OCI-LY7 (cell line): ENCODE results near the gene RFX2. TPM values are rescaled to one million over a fixed set of nuclear protein-coding genes. Genes with fewer than 3 reads are reported as not detected.

Experiments used
- BruUV-seq: library from RNA; stranded (reverse); fragments of 400-500 nt; replicated peaks from 2 replicates; lab custom pipeline; 2021; lab: Mats Ljungman, UMichigan
- CTCF ChIA-PET: fragments of 300-600 bp; sonication (Branson Sonifier 250); formaldehyde crosslinking; loops from one replicate; lab custom pipeline; 2022; ENCODE audit warnings: antibody characterized with exemption; ENCODE audit not compliant: unreplicated experiment; lab: Charles Lee
- POLR2A ChIA-PET: fragments of 300-600 bp; sonication (Branson Sonifier 250); formaldehyde crosslinking; loops from one replicate; lab custom pipeline; 2022; ENCODE audit warnings: antibody characterized with exemption; lab: Charles Lee
- DNase-seq: peaks from one replicate; pipeline ENCODE4 v3.0.0-alpha.2; 2015; ENCODE audit warnings: low spot score
- H2AFZ ChIP-seq: fragments of 200-600 bp; sonication (generic), shearing (Covaris generic); 2 replicates; pipeline ENCODE4 v1.6.1; 2014; ENCODE audit warnings: mild to moderate bottlenecking, antibody characterized with exemption, low read length, moderate library complexity
- H3K27ac ChIP-seq: fragments of 200-600 bp; sonication (generic); 2 replicates; pipeline ENCODE4 v1.5.1; 2014; ENCODE audit warnings: mixed run types, low read depth, mild to moderate bottlenecking, moderate library complexity, low read length, inconsistent platforms; ENCODE audit not compliant: poor library complexity, severe bottlenecking
- H3K36me3 ChIP-seq: fragments of 200-600 bp; sonication (generic); 2 replicates; pipeline ENCODE4 v1.6.1; 2014; ENCODE audit warnings: mild to moderate bottlenecking, antibody characterized with exemption, low read length, moderate library complexity, mixed read lengths; ENCODE audit not compliant: insufficient read depth
- H3K4me1 ChIP-seq: fragments of 200-600 bp; sonication (generic); 2 replicates; pipeline ENCODE4 v1.5.1; 2014; ENCODE audit warnings: mild to moderate bottlenecking, low read length; ENCODE audit not compliant: insufficient read depth, poor library complexity, severe bottlenecking
- H3K4me2 ChIP-seq: fragments of 200-600 bp; sonication (generic); 2 replicates; pipeline ENCODE4 v1.6.1; 2014; ENCODE audit warnings: mild to moderate bottlenecking, low read length
- H3K4me3 ChIP-seq: fragments of 200-600 bp; sonication (generic); 2 replicates; pipeline ENCODE4 v1.5.1; 2014; ENCODE audit warnings: mild to moderate bottlenecking, low read depth, low read length; ENCODE audit not compliant: poor library complexity, severe bottlenecking
- H3K79me2 ChIP-seq: fragments of 200-600 bp; sonication (generic); 2 replicates; pipeline ENCODE4 v1.6.1; 2016; ENCODE audit warnings: low read depth, mild to moderate bottlenecking, low read length, moderate library complexity, mixed read lengths; ENCODE audit not compliant: insufficient read depth
- H3K9me2 ChIP-seq: fragments of 200-600 bp; sonication (generic); 2 replicates; pipeline ENCODE4 v1.6.1; 2016; ENCODE audit warnings: mild to moderate bottlenecking, low read length, mixed read lengths; ENCODE audit not compliant: insufficient read depth
- H3K9me3 ChIP-seq: fragments of 200-600 bp; sonication (generic); 2 replicates; pipeline ENCODE4 v1.6.1; 2014; ENCODE audit warnings: mild to moderate bottlenecking, mixed run types, low read length, mixed read lengths
- H4K20me1 ChIP-seq: fragments of 200-600 bp; sonication (generic); 2 replicates; pipeline ENCODE4 v1.6.1; 2014; ENCODE audit warnings: mild to moderate bottlenecking, antibody characterized with exemption, low read length, moderate library complexity, mixed read lengths; ENCODE audit not compliant: insufficient read depth
- CTCF ChIP-seq: fragments of 200-600 bp; sonication (generic); conservative IDR thresholded peaks from 2 replicates; pipeline ENCODE4 v1.5.1; 2014; ENCODE audit warnings: mild to moderate bottlenecking, antibody characterized with exemption, low read length, moderate library complexity, mixed read lengths
- EZH2phosphoT487 ChIP-seq: fragments of 200-600 bp; sonication (generic); IDR thresholded peaks from 2 replicates; pipeline ENCODE4 v1.6.1; 2018; ENCODE audit warnings: low read depth, borderline replicate concordance, mild to moderate bottlenecking, mixed run types, antibody characterized with exemption, low read length, moderate library complexity, mixed read lengths
- intact Hi-C: fragments of 100-400 bp; cut with micrococcal nuclease; formaldehyde crosslinking; loops from one replicate; pipeline ENCODE4 v1.10.0; 2022; ENCODE audit not compliant: unreplicated experiment
- total RNA-seq, 2 experiments: library from RNA; depleted of rRNA in 1 of 2; stranded (reverse); fragments of >200 nt in 1 of 2; shearing (Covaris generic) in 1 of 2; gene quantifications; 2 replicates each; pipeline ENCODE4 v1.2.3, GENCODE V29; 2014 to 2022

Gene RFX2
- total RNA-seq, 2 experiments from 2014 or later = 11.0 to 11.8 TPM

GRCh38 chr19:6060600-6061375, 49.5 kb downstream of the RFX2 start:
- H3K36me3 ChIP-seq = no peaks in the 10 kb centered on the region
- BruUV-seq = no TSS peak
- no peak overlapping the region for H3K4me2 ChIP-seq
- no peaks in the 10 kb centered on the region for H3K9me3 ChIP-seq
- no peaks in the 10 kb centered on the region for H3K9me2 ChIP-seq
- no peaks in the 10 kb centered on the region for H4K20me1 ChIP-seq
- no peaks in the 10 kb centered on the region for H3K4me1 ChIP-seq
- TF ChIP-seq CTCF (no peak), EZH2phosphoT487 (no peak)
- no peak for DNase-seq
- no peak overlapping the region for H3K27ac ChIP-seq
- no peak overlapping the region for H3K4me3 ChIP-seq
- no peak overlapping the region for H2AFZ ChIP-seq
- no peaks in the 10 kb centered on the region for H3K79me2 ChIP-seq
- intact Hi-C loops = no loop called here
- ChIA-PET POLR2A (no interaction called here), CTCF (no interaction called here)

DNA sequence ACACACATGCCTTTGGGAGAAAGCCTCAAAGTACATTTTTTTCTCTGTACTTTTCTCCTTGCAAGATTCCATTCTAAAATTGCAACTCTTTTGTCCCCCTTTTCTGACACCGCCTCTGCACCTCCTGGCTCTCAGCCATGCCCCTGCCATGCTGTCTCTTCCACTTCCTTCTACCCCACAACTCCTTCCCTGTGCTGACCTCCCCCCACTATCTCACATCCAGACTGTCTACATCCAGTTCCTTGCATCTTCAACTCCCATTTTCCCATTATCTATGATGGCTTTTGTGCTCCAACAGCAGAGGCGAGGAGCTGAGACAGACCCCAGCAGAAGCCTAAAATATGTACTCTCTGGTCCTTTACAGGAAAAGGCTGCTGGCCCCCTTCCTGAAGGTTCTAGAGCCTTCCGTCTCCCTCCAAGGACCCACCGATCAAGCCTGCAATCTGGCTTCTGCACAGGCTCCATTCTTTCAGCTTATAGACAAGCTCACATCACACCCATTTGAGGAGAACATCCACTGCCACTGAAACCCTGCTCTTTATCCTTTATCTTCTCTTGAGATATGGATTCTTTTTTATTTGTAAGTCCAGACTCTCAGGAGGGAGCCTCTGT, 50.2 kb downstream of the RFX2 start:
- ChIA-PET POLR2A (no interaction called here), CTCF (no interaction called here)

More for the DNA sequence above, 50.2 kb downstream of the RFX2 start:
- no peaks in the 10 kb centered on the region for H3K9me3 ChIP-seq
- TF ChIP-seq EZH2phosphoT487 = no peak
- TF ChIP-seq CTCF = no peak
- no peak overlapping the region for H3K27ac ChIP-seq
- DNase-seq = no peak
- no peaks in the 10 kb centered on the region for H4K20me1 ChIP-seq
- no peak overlapping the region for H3K4me2 ChIP-seq
- no peaks in the 10 kb centered on the region for H3K36me3 ChIP-seq
- intact Hi-C loops = loop anchor here (10.0 kb wide), 1 partner anchor 245 kb away; no protein-coding TSS in a partner anchor
- H2AFZ ChIP-seq = no peak overlapping the region
- no peak overlapping the region for H3K4me3 ChIP-seq
- no peaks in the 10 kb centered on the region for H3K9me2 ChIP-seq
- H3K79me2 ChIP-seq = no peaks in the 10 kb centered on the region
- BruUV-seq = no TSS peak
- no peaks in the 10 kb centered on the region for H3K4me1 ChIP-seq
